SK-N-SH (cell line): Measurements from ENCODE around the gene PRKCH. TPM values are rescaled to one million over a fixed set of nuclear protein-coding genes. Genes with fewer than 3 reads are reported as not detected.

ENCODE experiments used
- CTCF ChIA-PET: fragments of 300-600, 350-600 bp; formaldehyde crosslinking; extraction: SDS; loops from one replicate; lab custom pipeline; 2021; lab: Yijun Ruan, JAX
- POLR2A ChIA-PET: fragments of 350-600 bp; sonication (Branson Sonifier 250); formaldehyde crosslinking; extraction: SDS; loops from one replicate; lab custom pipeline; 2020; ENCODE audit warnings: antibody characterized with exemption, inconsistent platforms; lab: Yijun Ruan, JAX
- DNase-seq: peaks from one replicate; pipeline ENCODE4 v3.0.0; 2012
- H2AFZ ChIP-seq: fragments of 200-600 bp; sonication (generic); 2 replicates; pipeline ENCODE4 v1.8.1; 2016; ENCODE audit warnings: antibody characterized with exemption, mild to moderate bottlenecking, low read depth
- H3F3A ChIP-seq: fragments of 200-600 bp; sonication (generic); replicated peaks from 2 replicates; pipeline ENCODE3; 2016; ENCODE audit warnings: antibody characterized with exemption, mild to moderate bottlenecking; ENCODE audit not compliant: insufficient read depth
- H3K27ac ChIP-seq, 2 experiments: fragments of 200-500 bp in 1 of 2; fragments of 200-600 bp in 1 of 2; sonication (Bioruptor generic) in 1 of 2; sonication (generic), shearing (Covaris generic) in 1 of 2; 2 replicates each; pipeline versions ENCODE4 v1.5.1 to v1.6.1; 2014 to 2016; ENCODE audit warnings: low read depth in 2 of 2, inconsistent platforms in 1 of 2, low read length in 1 of 2, mild to moderate bottlenecking in 1 of 2, mixed read lengths in 1 of 2
- H3K27me3 ChIP-seq: fragments of 200-600 bp; sonication (generic), shearing (Covaris generic); 2 replicates; pipeline ENCODE4 v1.6.1; 2016; ENCODE audit warnings: mixed run types; ENCODE audit not compliant: insufficient read depth
- H3K36me3 ChIP-seq, 2 experiments: fragments of 200-500 bp in 1 of 2; fragments of 200-600 bp in 1 of 2; sonication (Bioruptor generic) in 1 of 2; sonication (generic) in 1 of 2; replicated peaks in 1 of 2; 2 replicates each; pipeline versions ENCODE3 to v1.5.1; 2014 to 2016; ENCODE audit warnings: low read length in 1 of 2, mild to moderate bottlenecking in 1 of 2; ENCODE audit not compliant: insufficient read depth in 2 of 2, control insufficient read depth in 1 of 2
- H3K4me1 ChIP-seq, 2 experiments: fragments of 200-500 bp in 1 of 2; fragments of 200-600 bp in 1 of 2; sonication (Bioruptor generic) in 1 of 2; sonication (generic), shearing (Covaris generic) in 1 of 2; 2 replicates each; pipeline versions ENCODE4 v1.5.1 to v1.6.1; 2014 to 2016; ENCODE audit warnings: low read depth in 1 of 2, low read length in 1 of 2, mixed run types in 1 of 2; ENCODE audit not compliant: insufficient read depth in 2 of 2, control insufficient read depth in 1 of 2
- H3K4me2 ChIP-seq: fragments of 200-600 bp; sonication (generic), shearing (Covaris generic); 2 replicates; pipeline ENCODE4 v1.6.1; 2017; ENCODE audit warnings: mixed run types
- H3K4me3 ChIP-seq, 2 experiments: fragments of 200-500 bp in 1 of 2; fragments of 200-600 bp in 1 of 2; sonication (Bioruptor generic) in 1 of 2; sonication (generic), shearing (Covaris generic) in 1 of 2; 2 replicates each; pipeline versions ENCODE4 v1.5.1 to v1.8.1; 2014 to 2016; ENCODE audit warnings: low read depth in 2 of 2, inconsistent platforms in 1 of 2, low read length in 1 of 2, mild to moderate bottlenecking in 1 of 2, mixed read lengths in 1 of 2, moderate library complexity in 1 of 2
- H3K79me2 ChIP-seq: fragments of 200-600 bp; sonication (generic); 2 replicates; pipeline ENCODE4 v1.8.1; 2017; ENCODE audit warnings: mild to moderate bottlenecking; ENCODE audit not compliant: insufficient read depth
- H3K9ac ChIP-seq: fragments of 200-600 bp; sonication (generic); 2 replicates; pipeline ENCODE4 v1.6.1; 2017; ENCODE audit warnings: mixed run types
- H3K9me2 ChIP-seq: fragments of 200-600 bp; sonication (generic); 2 replicates; pipeline ENCODE4 v1.6.1; 2017; ENCODE audit warnings: mixed run types
- H3K9me3 ChIP-seq: fragments of 200-600 bp; sonication (generic); 2 replicates; pipeline ENCODE4 v1.6.1; 2017; ENCODE audit warnings: mixed run types, mild to moderate bottlenecking, moderate library complexity
- H4K20me1 ChIP-seq: fragments of 200-600 bp; sonication (generic); 2 replicates; pipeline ENCODE4 v1.6.1; 2017; ENCODE audit warnings: mild to moderate bottlenecking, mixed run types; ENCODE audit not compliant: insufficient read depth
- CHD2 ChIP-seq: fragments of 150-350 bp; IDR thresholded peaks from 2 replicates; pipeline ENCODE4 v1.6.1; 2018; ENCODE audit warnings: low read length; ENCODE audit not compliant: partially characterized antibody
- ELF1 ChIP-seq: IDR thresholded peaks from 2 replicates; pipeline ENCODE4 v1.4.0; 2012
- EP300 ChIP-seq, 2 experiments: IDR thresholded peaks; 2 replicates each; pipeline versions ENCODE4 v1.4.0 to v1.6.1; 2012; ENCODE audit warnings: borderline replicate concordance in 1 of 2, low read depth in 1 of 2, low read length in 1 of 2
- FOSL2 ChIP-seq: IDR thresholded peaks from 2 replicates; pipeline ENCODE4 v1.4.0; 2012; ENCODE audit warnings: low read depth, mild to moderate bottlenecking, moderate library complexity, borderline replicate concordance
- FOXJ3 ChIP-seq: sonication (generic); formaldehyde crosslinking; IDR thresholded peaks from 2 replicates; pipeline ENCODE4 v1.5.1; 2020; ENCODE audit warnings: mild to moderate bottlenecking, missing genetic modification reagents
- FOXM1 ChIP-seq: IDR thresholded peaks from 2 replicates; pipeline ENCODE4 v1.4.0; 2012; ENCODE audit warnings: low read depth, mild to moderate bottlenecking
- GABPA ChIP-seq: IDR thresholded peaks from 2 replicates; pipeline ENCODE4 v1.4.0; 2012; ENCODE audit warnings: low read depth, mild to moderate bottlenecking
- GATA2 ChIP-seq: sonication (generic); formaldehyde crosslinking; IDR thresholded peaks from 2 replicates; pipeline ENCODE4 v1.5.0; 2020; ENCODE audit warnings: mild to moderate bottlenecking, missing genetic modification reagents
- IRF3 ChIP-seq: fragments of 150-350 bp; IDR thresholded peaks from 2 replicates; pipeline ENCODE4 v1.6.1; 2016; ENCODE audit warnings: mild to moderate bottlenecking, low read depth, low read length
- JUND ChIP-seq: IDR thresholded peaks from 2 replicates; pipeline ENCODE4 v1.4.0; 2012
- MEF2A ChIP-seq: IDR thresholded peaks from 2 replicates; pipeline ENCODE4 v1.4.0; 2012; ENCODE audit warnings: low read depth, borderline replicate concordance
- MXI1 ChIP-seq: IDR thresholded peaks from 2 replicates; pipeline ENCODE4 v1.6.1; 2012; ENCODE audit warnings: mild to moderate bottlenecking, low read depth, low read length, improper control_type of control experiment
- NFIC ChIP-seq: IDR thresholded peaks from 2 replicates; pipeline ENCODE4 v1.4.0; 2012; ENCODE audit warnings: borderline replicate concordance
- NRF1 ChIP-seq: IDR thresholded peaks from 2 replicates; pipeline ENCODE4 v1.6.1; 2012; ENCODE audit warnings: low read depth, mild to moderate bottlenecking, low read length
- POLR2AphosphoS5 ChIP-seq: IDR thresholded peaks from 2 replicates; pipeline ENCODE4 v1.6.1; 2012; ENCODE audit warnings: low read depth, low read length
- RAD21 ChIP-seq: IDR thresholded peaks from 2 replicates; pipeline ENCODE4 v1.6.1; 2012; ENCODE audit warnings: mild to moderate bottlenecking, low read length
- RCOR1 ChIP-seq: fragments of 150-350 bp; IDR thresholded peaks from 2 replicates; pipeline ENCODE4 v1.6.1; 2017; ENCODE audit warnings: antibody characterized with exemption, low read length
- RFX5 ChIP-seq: IDR thresholded peaks from 2 replicates; pipeline ENCODE4 v1.6.1; 2012; ENCODE audit warnings: mild to moderate bottlenecking, improper control_type of control experiment, low read length
- RXRA ChIP-seq: IDR thresholded peaks from 2 replicates; pipeline ENCODE4 v1.4.0; 2012; ENCODE audit warnings: low read depth, mild to moderate bottlenecking, borderline replicate concordance
- SMC3 ChIP-seq: IDR thresholded peaks from 2 replicates; pipeline ENCODE4 v1.6.1; 2012; ENCODE audit warnings: low read depth, low read length, improper control_type of control experiment
- TCF12 ChIP-seq: IDR thresholded peaks from 2 replicates; pipeline ENCODE4 v1.4.0; 2012
- TEAD4 ChIP-seq: IDR thresholded peaks from 2 replicates; pipeline ENCODE4 v1.4.0; 2012; ENCODE audit warnings: mild to moderate bottlenecking, borderline replicate concordance; ENCODE audit not compliant: insufficient read depth
- USF1 ChIP-seq: IDR thresholded peaks from 2 replicates; pipeline ENCODE4 v1.4.0; 2012; ENCODE audit warnings: low read depth, borderline replicate concordance
- YY1 ChIP-seq: IDR thresholded peaks from 2 replicates; pipeline ENCODE4 v1.4.0; 2012; ENCODE audit warnings: low read depth, mild to moderate bottlenecking
- WGBS: methylation state at CpG from one replicate; pipeline ENCODE4 v1.1.6; 2017; ENCODE audit warnings: low lambda C conversion rate; 5-methylcytosine and 5-hydroxymethylcytosine counted together
- polyA plus RNA-seq, 3 experiments: library from polyadenylated mRNA; depleted of rRNA; stranded (reverse); fragments of >200 nt; gene quantifications; 2 replicates each; pipeline ENCODE4 v1.2.3, GENCODE V29; 2012
- TF ChIP-seq, protein P1 (sequence below): IDR thresholded peaks from 2 replicates; pipeline ENCODE4; 2012
- TF ChIP-seq, protein P2 (sequence below): IDR thresholded peaks from 2 replicates; pipeline ENCODE4 v1.6.1; 2012; ENCODE audit warnings: mild to moderate bottlenecking, low read depth, low read length, moderate library complexity
- TF ChIP-seq, protein P3 (sequence below): fragments of 150-350 bp; IDR thresholded peaks from 2 replicates; pipeline ENCODE4 v1.6.1; 2017; ENCODE audit warnings: antibody characterized with exemption, low read length, low read depth, borderline replicate concordance
- TF ChIP-seq, protein P4 (sequence below): IDR thresholded peaks from 2 replicates; pipeline ENCODE4 v1.4.0; 2012; ENCODE audit warnings: low read depth

Gene PRKCH
- polyA plus RNA-seq, 1 of the 3 experiments (the other 2 are of a cell fraction): 4.2 TPM

DNA sequence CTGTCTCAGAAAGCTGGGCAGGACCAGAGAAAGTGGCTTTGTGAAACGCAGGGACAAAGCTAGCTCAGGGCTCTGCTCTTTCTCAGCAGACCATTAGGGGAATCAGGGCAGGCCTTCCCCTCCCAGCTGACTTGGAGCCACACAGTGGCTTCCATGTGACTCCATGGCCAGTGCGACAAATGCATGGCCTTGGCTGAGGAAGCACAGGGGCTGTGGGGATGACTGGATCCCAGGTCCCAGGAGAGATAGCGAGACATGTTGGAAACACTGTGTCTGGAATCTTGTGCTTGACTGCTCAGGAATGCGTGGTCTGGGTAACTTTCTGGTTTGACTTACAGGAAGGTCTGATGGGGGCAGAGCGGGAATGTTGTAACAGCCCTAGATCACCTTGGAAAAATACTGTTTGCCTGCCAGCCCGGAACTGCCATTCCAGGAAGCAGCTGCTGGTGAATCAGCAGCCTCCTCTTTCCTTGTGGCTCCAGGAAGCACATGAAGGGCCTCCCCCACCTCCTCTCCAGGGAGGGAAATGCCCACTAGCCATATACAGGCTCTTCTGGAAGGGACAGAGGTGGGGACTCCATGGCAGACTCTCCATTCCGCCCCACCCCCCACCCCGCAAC lies 240.4 kb downstream of the PRKCH start:
- 5% methylated on average over 8 of the region's 8 CpGs for WGBS
- no peaks in the 10 kb centered on the region for H3K9me3 ChIP-seq
- H3K27ac ChIP-seq: peak overlapping the region; percentile 94 to 97
- peaks cover 54 to 55% of the 10 kb centered on the region in 2 experiments for H3K4me1 ChIP-seq
- no peaks in the 10 kb centered on the region for H3K36me3 ChIP-seq
- POLR2A ChIA-PET: no interaction called here
- peak overlapping the region; percentile 48; the same call in 1 of the 2 replicates for H2AFZ ChIP-seq
- peaks cover 49% of the 10 kb centered on the region for H3F3A ChIP-seq
- no peaks in the 10 kb centered on the region for H3K27me3 ChIP-seq
- H3K79me2 ChIP-seq: no peaks in the 10 kb centered on the region
- CTCF ChIA-PET: interaction anchor here (1.3 to 1.4 kb wide), 2 partner anchors 9 to 85 kb away, joined by 3 to 4 read pairs; no protein-coding TSS in a partner anchor
- H3K4me3 ChIP-seq: no peak overlapping the region
- H3K4me2 ChIP-seq: peak overlapping the region; percentile 67
- no peaks in the 10 kb centered on the region for H3K9me2 ChIP-seq
- no peaks in the 10 kb centered on the region for H4K20me1 ChIP-seq
- DNase-seq: peak; percentile 46
- peak overlapping the region; percentile 71 for H3K9ac ChIP-seq
- TF ChIP-seq FOXJ3 (CRISPR knock-in tag): no peak
- TF ChIP-seq IRF3: no peak
- TF ChIP-seq GABPA: peak; percentile 63
- TF ChIP-seq, protein P1, sequence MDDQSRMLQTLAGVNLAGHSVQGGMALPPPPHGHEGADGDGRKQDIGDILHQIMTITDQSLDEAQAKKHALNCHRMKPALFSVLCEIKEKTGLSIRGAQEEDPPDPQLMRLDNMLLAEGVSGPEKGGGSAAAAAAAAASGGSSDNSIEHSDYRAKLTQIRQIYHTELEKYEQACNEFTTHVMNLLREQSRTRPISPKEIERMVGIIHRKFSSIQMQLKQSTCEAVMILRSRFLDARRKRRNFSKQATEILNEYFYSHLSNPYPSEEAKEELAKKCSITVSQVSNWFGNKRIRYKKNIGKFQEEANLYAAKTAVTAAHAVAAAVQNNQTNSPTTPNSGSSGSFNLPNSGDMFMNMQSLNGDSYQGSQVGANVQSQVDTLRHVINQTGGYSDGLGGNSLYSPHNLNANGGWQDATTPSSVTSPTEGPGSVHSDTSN: peak; percentile 81
- peak; percentile 93 for TF ChIP-seq TCF12
- TF ChIP-seq TEAD4: peak; percentile 85
- no peak for TF ChIP-seq CHD2
- peak; percentile 74 for TF ChIP-seq POLR2AphosphoS5
- TF ChIP-seq MXI1: no peak
- TF ChIP-seq, protein P2, sequence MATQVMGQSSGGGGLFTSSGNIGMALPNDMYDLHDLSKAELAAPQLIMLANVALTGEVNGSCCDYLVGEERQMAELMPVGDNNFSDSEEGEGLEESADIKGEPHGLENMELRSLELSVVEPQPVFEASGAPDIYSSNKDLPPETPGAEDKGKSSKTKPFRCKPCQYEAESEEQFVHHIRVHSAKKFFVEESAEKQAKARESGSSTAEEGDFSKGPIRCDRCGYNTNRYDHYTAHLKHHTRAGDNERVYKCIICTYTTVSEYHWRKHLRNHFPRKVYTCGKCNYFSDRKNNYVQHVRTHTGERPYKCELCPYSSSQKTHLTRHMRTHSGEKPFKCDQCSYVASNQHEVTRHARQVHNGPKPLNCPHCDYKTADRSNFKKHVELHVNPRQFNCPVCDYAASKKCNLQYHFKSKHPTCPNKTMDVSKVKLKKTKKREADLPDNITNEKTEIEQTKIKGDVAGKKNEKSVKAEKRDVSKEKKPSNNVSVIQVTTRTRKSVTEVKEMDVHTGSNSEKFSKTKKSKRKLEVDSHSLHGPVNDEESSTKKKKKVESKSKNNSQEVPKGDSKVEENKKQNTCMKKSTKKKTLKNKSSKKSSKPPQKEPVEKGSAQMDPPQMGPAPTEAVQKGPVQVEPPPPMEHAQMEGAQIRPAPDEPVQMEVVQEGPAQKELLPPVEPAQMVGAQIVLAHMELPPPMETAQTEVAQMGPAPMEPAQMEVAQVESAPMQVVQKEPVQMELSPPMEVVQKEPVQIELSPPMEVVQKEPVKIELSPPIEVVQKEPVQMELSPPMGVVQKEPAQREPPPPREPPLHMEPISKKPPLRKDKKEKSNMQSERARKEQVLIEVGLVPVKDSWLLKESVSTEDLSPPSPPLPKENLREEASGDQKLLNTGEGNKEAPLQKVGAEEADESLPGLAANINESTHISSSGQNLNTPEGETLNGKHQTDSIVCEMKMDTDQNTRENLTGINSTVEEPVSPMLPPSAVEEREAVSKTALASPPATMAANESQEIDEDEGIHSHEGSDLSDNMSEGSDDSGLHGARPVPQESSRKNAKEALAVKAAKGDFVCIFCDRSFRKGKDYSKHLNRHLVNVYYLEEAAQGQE: peak; percentile 81
- peak; percentile 87 for TF ChIP-seq RXRA
- TF ChIP-seq SMC3: no peak
- TF ChIP-seq EP300 (IDR thresholded peaks at IDR 0.05; ENCODE audit: borderline replicate concordance in 1 of 2, low read depth in 1 of 2, low read length in 1 of 2): peak; percentile 16 to 94; a peak in 2 of 4 replicates
- TF ChIP-seq JUND: peak; percentile 90
- no peak for TF ChIP-seq GATA2 (CRISPR knock-in tag)
- TF ChIP-seq NRF1: no peak
- TF ChIP-seq FOSL2: peak; percentile 93
- no peak for TF ChIP-seq RCOR1
- peak; percentile 91 for TF ChIP-seq ELF1
- no peak for TF ChIP-seq USF1
- TF ChIP-seq, protein P3, sequence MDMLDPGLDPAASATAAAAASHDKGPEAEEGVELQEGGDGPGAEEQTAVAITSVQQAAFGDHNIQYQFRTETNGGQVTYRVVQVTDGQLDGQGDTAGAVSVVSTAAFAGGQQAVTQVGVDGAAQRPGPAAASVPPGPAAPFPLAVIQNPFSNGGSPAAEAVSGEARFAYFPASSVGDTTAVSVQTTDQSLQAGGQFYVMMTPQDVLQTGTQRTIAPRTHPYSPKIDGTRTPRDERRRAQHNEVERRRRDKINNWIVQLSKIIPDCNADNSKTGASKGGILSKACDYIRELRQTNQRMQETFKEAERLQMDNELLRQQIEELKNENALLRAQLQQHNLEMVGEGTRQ: no peak
- TF ChIP-seq, protein P4, sequence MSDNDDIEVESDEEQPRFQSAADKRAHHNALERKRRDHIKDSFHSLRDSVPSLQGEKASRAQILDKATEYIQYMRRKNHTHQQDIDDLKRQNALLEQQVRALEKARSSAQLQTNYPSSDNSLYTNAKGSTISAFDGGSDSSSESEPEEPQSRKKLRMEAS: peak; percentile 93
- TF ChIP-seq RAD21: no peak
- no peak for TF ChIP-seq RFX5
- TF ChIP-seq YY1: peak; percentile 57; the same call in 1 of the 2 replicates
- peak; percentile 74 for TF ChIP-seq MEF2A
- TF ChIP-seq FOXM1: peak; percentile 67
- TF ChIP-seq NFIC: peak; percentile 95
